ENCODE data around the gene CCNY. TPM values are rescaled to one million over a fixed set of nuclear protein-coding genes. Genes with fewer than 3 reads are reported as not detected.

The CCNY gene
- total RNA-seq, 1 experiment from 2014 or later: 51.9 TPM

DNA sequence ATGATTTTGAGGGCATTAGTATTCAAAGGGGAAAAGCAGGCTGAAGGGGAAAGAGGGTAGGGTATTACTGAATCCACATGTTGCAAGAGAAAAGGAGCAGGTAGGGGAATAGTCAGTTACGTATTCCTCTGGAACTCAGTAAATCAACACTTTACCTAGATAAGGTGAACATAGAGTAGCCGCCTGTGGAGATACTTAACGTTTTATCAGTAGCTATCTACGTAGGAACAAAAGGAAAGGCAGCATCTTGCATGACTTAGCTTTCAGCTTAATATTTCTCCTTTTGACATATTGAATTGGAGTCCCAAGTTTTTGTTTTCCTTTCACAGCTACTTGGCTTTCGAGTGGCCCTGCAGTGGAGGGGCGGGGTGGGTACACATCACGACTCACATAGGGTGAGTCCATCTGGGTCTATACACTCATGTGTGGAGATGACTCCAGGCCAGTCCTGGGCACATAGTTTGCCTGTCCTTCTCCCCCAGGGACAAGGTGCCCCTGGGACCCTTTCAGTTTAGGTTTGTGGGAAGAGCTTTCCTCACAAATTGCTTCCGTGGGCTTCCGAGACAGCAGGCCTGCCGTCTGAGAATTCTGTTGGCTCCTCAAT is 48.1 kb downstream of the CCNY start:
- Histone ChIP-seq H3K4me3 (ENCODE audit: low read depth in 2 of 2, low read length in 2 of 2) (no peak overlapping the region), H3K4me1 (ENCODE audit: control insufficient read depth, insufficient read depth, low read length) (no peaks in the 10 kb centered on the region), H3K36me3 (ENCODE audit: control insufficient read depth, insufficient read depth, low read length) (no peaks in the 10 kb centered on the region), H3K27ac (ENCODE audit: low read length) (no peak overlapping the region), H3K27me3 (ENCODE audit: control insufficient read depth, insufficient read depth, low read length) (no peaks in the 10 kb centered on the region), H3K9me3 (ENCODE audit: control insufficient read depth, insufficient read depth, low read depth, low read length) (no peaks in the 10 kb centered on the region; the same call in 1 of the 2 replicates)
- DNase-seq (ENCODE audit: low read depth, low spot score): no peak
- TF ChIP-seq, protein P1, sequence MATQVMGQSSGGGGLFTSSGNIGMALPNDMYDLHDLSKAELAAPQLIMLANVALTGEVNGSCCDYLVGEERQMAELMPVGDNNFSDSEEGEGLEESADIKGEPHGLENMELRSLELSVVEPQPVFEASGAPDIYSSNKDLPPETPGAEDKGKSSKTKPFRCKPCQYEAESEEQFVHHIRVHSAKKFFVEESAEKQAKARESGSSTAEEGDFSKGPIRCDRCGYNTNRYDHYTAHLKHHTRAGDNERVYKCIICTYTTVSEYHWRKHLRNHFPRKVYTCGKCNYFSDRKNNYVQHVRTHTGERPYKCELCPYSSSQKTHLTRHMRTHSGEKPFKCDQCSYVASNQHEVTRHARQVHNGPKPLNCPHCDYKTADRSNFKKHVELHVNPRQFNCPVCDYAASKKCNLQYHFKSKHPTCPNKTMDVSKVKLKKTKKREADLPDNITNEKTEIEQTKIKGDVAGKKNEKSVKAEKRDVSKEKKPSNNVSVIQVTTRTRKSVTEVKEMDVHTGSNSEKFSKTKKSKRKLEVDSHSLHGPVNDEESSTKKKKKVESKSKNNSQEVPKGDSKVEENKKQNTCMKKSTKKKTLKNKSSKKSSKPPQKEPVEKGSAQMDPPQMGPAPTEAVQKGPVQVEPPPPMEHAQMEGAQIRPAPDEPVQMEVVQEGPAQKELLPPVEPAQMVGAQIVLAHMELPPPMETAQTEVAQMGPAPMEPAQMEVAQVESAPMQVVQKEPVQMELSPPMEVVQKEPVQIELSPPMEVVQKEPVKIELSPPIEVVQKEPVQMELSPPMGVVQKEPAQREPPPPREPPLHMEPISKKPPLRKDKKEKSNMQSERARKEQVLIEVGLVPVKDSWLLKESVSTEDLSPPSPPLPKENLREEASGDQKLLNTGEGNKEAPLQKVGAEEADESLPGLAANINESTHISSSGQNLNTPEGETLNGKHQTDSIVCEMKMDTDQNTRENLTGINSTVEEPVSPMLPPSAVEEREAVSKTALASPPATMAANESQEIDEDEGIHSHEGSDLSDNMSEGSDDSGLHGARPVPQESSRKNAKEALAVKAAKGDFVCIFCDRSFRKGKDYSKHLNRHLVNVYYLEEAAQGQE (IDR thresholded peaks at IDR 0.05; ENCODE audit: insufficient read depth in 1 of 2, low read depth in 2 of 2, low read length in 1 of 2): no peak
- intact Hi-C loops (cut with micrococcal nuclease; ENCODE audit: unreplicated experiment): no loop called here
- POLR2A ChIA-PET: no interaction called here
- in situ Hi-C loops (cut with HindIII; ENCODE audit: low pct_unique_long_range_greater_than_20kb, low sequenced_read_pairs): no loop called here
- CTCF ChIA-PET: no interaction called here
- BruUV-seq (replicated peaks): no TSS peak
- no peak for ATAC-seq

DNA sequence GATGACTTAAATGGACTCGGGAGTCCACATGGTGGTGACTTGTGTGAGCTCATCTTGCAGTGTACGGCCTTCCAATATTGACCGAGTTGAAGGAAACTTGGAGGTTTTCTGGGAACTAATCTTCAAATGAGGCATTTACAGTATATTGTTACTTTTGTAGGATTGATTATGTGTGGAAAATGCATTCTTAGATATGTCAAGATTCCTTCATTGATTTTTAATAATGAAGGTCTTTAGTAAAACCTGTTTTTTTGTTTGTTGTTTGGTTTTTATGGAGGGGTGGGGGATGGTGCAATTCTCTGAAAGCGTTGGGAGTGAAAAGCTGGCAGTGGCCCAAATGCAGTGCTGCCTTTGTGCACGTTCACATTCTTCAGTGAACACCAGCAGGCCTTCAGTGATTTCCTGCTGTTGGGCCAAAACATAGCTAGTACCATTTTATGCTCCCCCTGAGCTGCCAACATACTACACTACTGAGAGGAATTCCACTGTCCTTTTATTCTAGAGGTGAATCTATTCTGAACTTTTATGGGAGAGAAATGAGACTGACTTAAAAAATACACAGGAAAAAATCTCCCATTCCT is 50.4 kb downstream of the CCNY start:
- Histone ChIP-seq H3K9me3 (ENCODE audit: control insufficient read depth, insufficient read depth, low read depth, low read length) (no peaks in the 10 kb centered on the region; the same call in 1 of the 2 replicates), H3K36me3 (ENCODE audit: control insufficient read depth, insufficient read depth, low read length) (no peaks in the 10 kb centered on the region), H3K27ac (ENCODE audit: low read length) (no peak overlapping the region), H3K27me3 (ENCODE audit: control insufficient read depth, insufficient read depth, low read length) (no peaks in the 10 kb centered on the region), H3K4me3 (ENCODE audit: low read depth in 2 of 2, low read length in 2 of 2) (no peak overlapping the region), H3K4me1 (ENCODE audit: control insufficient read depth, insufficient read depth, low read length) (no peaks in the 10 kb centered on the region)
- in situ Hi-C loops (cut with HindIII; ENCODE audit: low pct_unique_long_range_greater_than_20kb, low sequenced_read_pairs) (no loop called here), intact Hi-C loops (cut with micrococcal nuclease; ENCODE audit: unreplicated experiment) (no loop called here)
- DNase-seq (ENCODE audit: low read depth, low spot score) (no peak), ATAC-seq (no peak)
- BruUV-seq (replicated peaks): no TSS peak
- ChIA-PET CTCF (no interaction called here), POLR2A (no interaction called here)
- no peak for TF ChIP-seq POLR2AphosphoS5 (IDR thresholded peaks at IDR 0.05; ENCODE audit: low read depth, low read length)
- TF ChIP-seq, protein P2, sequence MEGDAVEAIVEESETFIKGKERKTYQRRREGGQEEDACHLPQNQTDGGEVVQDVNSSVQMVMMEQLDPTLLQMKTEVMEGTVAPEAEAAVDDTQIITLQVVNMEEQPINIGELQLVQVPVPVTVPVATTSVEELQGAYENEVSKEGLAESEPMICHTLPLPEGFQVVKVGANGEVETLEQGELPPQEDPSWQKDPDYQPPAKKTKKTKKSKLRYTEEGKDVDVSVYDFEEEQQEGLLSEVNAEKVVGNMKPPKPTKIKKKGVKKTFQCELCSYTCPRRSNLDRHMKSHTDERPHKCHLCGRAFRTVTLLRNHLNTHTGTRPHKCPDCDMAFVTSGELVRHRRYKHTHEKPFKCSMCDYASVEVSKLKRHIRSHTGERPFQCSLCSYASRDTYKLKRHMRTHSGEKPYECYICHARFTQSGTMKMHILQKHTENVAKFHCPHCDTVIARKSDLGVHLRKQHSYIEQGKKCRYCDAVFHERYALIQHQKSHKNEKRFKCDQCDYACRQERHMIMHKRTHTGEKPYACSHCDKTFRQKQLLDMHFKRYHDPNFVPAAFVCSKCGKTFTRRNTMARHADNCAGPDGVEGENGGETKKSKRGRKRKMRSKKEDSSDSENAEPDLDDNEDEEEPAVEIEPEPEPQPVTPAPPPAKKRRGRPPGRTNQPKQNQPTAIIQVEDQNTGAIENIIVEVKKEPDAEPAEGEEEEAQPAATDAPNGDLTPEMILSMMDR (IDR thresholded peaks at IDR 0.05): no peak
- no peak for TF ChIP-seq SIN3A (IDR thresholded peaks at IDR 0.05; ENCODE audit: borderline replicate concordance, insufficient read depth, low read depth, low read length)
- TF ChIP-seq, protein P1 (IDR thresholded peaks at IDR 0.05; ENCODE audit: insufficient read depth in 1 of 2, low read depth in 2 of 2, low read length in 1 of 2): no peak
- no peak for TF ChIP-seq TCF7L2 (IDR thresholded peaks at IDR 0.05; ENCODE audit: low read depth, low read length)

Data from Panc1 (cell line).